HG03520 (cell line): Measurements from ENCODE around the gene LUC7L.
"Not testable (repeated sequence)": the region's sequence is repeated elsewhere in the genome, so short reads cannot be mapped to it uniquely, and the experiment has no call there.

Experiments used
- ATAC-seq: cut with Tn5 transposase; IDR thresholded peaks from one replicate; pipeline ENCODE4 v1.9.1; 2021; ENCODE audit warnings: mild to moderate bottlenecking, moderate library complexity; ENCODE audit not compliant: unreplicated experiment

LUC7L gene

GRCh38 chr16:264440-264951, 35.2 kb upstream of the LUC7L start:
- no peak for ATAC-seq

DNA sequence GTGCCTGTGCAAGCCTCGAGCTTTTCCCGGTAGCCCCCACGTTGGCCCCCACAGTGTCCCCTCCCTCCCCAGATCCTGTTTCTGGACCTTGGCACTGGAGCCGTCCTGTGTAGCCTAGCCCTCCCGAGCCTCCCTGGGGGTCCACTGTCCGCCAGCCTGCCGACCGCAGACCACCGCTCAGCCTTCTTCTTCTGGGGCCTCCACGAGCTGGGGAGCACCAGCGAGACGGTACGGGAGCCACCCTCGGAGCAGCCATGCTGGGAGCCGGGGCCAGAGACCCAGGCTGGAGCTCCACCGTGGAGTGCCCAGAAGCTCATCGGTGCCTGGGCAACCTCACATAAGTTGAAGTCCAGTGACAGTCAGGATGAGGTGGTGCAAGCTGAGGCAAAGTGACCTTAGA, 34.7 kb upstream of the LUC7L start:
- ATAC-seq = no peak

- no peak for ATAC-seq
Measured at GRCh38 chr16:263182-263774, 34.0 kb upstream of the LUC7L start.

GRCh38 chr16:262121-262745, 33.0 kb upstream of the LUC7L start:
- ATAC-seq = no peak

DNA sequence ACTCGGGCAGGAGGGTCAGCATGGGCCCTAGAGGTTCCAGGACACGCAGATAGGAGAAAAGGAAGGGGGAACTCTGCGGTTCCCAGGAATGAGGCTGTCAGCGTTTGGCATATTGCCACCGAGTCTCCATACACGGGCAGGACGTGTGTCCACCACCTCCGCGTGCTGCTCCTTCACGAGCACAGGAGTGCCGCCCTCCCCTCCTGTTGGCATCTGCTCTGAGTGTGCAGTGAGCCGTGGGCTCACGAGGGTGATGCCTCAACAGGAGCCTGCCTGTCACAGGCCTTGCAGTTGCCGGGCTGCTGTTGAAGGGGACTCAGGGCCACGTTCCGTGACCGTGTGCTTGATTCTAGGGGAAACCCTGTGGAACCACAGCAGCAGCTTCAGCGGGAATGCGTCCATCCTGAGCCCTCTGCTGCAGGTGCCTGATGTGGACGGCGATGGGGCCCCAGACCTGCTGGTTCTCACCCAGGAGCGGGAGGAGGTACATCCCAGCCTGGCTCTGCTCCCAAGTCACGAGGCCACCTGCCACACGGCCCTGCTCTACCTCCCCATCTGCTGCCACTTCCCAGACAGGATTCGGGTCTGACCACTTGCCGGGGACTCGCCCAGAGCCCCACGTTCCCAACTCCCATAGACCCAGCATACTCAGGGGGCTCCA, 31.9 kb upstream of the LUC7L start:
- no peak for ATAC-seq

- no peak for ATAC-seq
Measured at GRCh38 chr16:260326-260725, 31.1 kb upstream of the LUC7L start.

DNA sequence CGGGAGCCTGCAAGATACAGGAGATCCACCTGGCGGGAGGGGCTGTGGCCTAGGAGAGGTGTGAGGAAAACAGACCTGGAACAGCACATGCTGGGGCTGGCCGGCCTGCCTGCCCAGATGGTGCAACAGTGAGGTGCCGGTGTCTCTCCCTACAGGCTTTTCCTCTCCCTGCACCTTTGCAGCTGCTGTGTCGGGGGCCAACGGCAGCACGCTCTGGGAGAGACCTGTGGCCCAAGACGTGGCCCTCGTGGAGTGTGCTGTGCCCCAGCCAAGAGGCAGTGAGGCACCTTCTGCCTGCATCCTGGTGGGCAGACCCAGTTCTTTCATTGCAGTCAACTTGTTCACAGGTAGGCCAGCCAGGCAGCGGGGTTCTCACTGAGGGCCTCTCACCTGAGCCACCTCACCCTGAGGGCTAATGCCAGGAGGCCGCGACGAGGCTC, 30.6 kb upstream of the LUC7L start:
- no peak for ATAC-seq

DNA sequence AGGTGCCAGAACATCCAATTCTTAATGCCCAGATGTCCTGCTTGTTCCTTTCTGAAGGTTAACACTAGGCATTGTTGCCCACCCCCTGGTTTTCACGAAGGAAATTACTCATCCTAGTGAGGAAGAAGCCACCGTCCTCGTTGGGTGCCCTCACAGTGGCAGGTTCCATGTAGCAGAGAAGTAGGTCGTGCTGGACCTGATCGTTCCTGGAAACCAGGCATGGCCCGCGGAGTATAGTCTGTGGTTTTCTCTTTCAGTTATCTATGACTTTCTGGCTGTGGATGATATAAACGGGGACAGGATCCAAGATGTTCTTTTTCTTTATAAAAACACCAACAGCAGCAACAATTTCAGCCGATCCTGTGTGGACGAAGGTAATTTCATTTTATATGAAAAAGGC, 30.0 kb upstream of the LUC7L start:
- no peak for ATAC-seq

DNA sequence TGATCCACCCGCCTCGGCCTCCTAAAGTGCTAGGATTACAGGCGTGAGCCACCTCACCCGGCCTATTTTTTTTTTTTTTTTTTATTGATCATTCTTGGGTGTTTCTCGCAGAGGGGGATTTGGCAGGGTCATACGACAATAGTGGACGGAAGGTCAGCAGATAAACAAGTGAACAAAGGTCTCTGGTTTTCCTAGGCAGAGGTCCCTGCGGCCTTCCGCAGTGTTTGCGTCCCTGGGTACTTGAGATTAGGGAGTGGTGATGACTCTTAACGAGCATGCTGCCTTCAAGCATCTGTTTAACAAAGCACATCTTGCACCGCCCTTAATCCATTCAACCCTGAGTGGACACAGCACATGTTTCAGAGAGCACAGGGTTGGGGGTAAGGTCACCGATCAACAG, 28.8 kb upstream of the LUC7L start:
- ATAC-seq = not testable (repeated sequence)

DNA sequence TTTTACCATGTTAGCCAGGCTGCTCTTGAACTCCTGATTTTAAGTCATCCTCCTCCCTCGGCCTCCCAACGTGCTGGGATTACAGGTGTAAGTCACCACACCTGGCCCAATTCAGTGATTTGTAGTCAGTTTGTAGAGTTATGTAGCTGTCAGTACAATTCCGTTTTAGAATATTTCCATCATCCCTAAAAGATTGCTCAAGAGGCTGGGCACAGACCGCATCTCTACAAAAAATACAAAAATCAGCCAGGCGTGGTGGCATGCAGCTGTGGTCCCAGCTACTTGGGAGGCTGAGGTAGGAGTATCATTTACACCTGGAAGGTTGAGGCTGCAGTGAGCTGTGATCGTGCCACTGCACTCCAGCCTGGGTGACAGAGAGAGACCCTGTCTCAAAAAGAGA, 25.9 kb upstream of the LUC7L start:
- ATAC-seq = no peak

DNA sequence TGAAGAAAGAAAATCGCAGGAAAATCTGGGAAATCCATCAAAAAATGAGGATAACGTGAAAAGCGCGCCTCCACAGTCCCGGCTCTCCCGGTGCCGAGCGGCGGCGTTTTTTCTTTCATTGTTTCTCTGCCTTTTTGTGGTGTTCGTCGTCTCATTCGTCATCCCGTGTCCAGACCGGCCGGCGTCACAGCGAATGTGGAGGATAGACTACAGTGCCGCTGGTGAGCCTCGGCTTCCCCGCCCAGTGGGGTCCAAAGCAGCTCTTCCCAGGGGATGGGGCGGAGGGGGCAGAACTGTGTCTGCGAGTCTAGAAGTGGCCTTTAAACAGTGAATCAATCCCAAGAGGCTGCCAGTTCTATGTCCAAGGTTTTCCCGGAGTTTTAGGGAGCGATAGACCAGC, 25.2 kb upstream of the LUC7L start:
- ATAC-seq = no peak

DNA sequence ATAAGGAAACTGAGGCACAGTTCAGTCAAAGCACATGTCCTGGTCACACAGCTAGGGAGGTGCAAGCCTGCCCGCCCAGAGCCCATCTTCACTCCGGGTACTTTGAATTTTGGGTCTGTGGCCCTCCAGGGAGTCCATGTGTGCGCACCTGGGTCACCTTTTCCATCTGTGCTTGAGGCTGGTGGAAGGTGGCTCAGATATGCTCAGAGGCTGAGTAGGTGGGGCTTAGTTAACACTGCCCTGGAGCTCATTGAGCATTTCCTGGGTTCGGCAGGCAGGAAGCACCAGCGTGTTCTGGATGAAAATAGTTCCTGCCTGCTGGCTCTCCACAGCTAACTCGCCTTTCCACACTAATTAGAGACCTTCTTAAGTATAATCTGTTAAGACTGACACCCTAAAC, 24.6 kb upstream of the LUC7L start:
- ATAC-seq = no peak

- no peak for ATAC-seq
Measured at GRCh38 chr16:252366-253337, 23.4 kb upstream of the LUC7L start.

DNA sequence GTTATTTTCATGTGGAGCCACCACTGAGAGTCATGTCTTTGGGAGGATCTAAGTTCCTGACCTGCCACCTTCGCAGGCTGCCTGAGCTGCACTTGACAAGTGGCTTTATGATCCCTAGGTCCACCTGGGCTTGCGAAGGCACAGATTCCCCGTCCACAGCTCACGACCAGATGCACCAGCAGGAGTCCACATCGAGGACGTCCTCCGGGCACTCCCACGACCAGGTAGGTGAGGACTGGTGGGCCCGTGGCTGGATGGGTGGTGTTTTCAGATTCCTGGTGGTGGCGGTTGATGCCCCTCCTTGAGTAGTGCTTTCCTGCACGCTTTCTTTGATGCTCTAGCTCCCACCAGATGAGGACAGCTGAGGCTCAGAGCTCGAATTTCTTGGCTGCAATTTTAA, 20.2 kb upstream of the LUC7L start:
- ATAC-seq = no peak

GRCh38 chr16:247027-247426, 17.8 kb upstream of the LUC7L start:
- ATAC-seq = no peak

DNA sequence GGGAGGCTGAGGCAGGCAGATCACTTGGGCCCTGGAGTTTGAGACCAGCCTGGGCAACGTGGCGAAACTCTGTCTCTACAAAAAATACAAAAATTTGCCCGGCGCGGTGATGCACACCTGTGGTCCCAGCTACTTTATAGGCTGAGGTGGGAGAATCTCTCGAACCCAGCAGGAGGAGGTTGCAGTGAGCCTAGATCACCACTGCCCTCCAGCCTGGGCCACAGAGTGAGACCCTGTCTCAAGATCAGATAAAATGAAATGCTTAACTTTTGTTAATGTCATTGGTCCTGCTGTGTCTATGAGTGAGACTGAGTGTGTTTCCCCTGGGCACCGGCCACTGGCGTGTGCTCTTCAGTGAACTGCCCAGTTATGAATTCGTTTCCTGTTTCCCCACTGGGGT, 15.9 kb upstream of the LUC7L start:
- no peak for ATAC-seq

- ATAC-seq = no peak
Measured at GRCh38 chr16:243348-243747, 14.1 kb upstream of the LUC7L start.

- ATAC-seq = no peak
Measured at GRCh38 chr16:242281-242680, 13.0 kb upstream of the LUC7L start.

DNA sequence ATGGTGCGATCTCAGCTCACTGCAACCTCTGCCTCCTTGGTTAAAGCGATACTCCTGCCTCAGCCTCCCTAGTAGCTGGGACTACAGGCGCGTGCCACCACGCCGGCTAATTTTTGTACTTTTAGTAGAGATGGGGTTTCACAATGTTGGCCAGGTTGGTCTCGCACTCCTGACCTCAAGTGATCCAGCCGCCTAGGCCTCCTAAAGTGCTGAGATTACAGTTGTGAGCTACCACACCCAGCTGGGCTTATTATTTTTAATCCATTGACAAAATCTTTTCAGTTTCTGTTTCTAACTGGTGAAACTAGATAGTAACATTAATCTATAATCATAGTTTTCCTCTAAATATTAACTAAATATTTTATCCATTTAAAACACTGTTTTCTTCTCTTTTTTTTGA, 11.3 kb upstream of the LUC7L start:
- ATAC-seq = no peak

- ATAC-seq = no peak
Measured at GRCh38 chr16:239948-240277, 10.7 kb upstream of the LUC7L start.
